GM18867 (cell line): ENCODE results near the gene ELL2.

Experiments
- ATAC-seq: cut with Tn5 transposase; IDR thresholded peaks from one replicate; pipeline ENCODE4 v1.9.1; 2021; ENCODE audit warnings: mild to moderate bottlenecking, moderate library complexity; ENCODE audit not compliant: unreplicated experiment

The ELL2 gene

DNA sequence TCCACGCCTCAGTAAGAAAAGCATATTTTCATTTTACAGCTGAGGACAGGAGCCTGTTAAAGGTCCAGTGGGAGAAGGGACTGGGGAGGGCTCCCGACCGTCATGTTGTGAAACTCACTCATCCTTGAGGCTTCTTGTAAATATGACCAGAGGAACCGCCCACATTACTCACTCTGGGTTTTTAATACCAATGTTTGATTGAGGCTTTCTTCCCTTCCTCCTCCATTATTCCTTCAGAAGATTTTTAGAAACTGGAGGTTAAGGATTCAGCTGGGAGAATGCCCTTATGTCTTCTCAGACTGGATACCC is 77.7 kb downstream of the ELL2 start:
- ATAC-seq, result peak; percentile 31

GRCh38 chr5:95883185-95884016 is 78.2 kb downstream of the ELL2 start:
- peak; percentile 31 for ATAC-seq

- no peak for ATAC-seq
Measured at GRCh38 chr5:95881833-95882232, 79.8 kb downstream of the ELL2 start.

- ATAC-seq, result no peak
Measured at GRCh38 chr5:95880081-95880926, 81.3 kb downstream of the ELL2 start.

- ATAC-seq, result no peak
Measured at GRCh38 chr5:95879661-95880060, 82.0 kb downstream of the ELL2 start.

GRCh38 chr5:95878417-95879323 is 83.0 kb downstream of the ELL2 start:
- ATAC-seq, result peak; percentile 51

DNA sequence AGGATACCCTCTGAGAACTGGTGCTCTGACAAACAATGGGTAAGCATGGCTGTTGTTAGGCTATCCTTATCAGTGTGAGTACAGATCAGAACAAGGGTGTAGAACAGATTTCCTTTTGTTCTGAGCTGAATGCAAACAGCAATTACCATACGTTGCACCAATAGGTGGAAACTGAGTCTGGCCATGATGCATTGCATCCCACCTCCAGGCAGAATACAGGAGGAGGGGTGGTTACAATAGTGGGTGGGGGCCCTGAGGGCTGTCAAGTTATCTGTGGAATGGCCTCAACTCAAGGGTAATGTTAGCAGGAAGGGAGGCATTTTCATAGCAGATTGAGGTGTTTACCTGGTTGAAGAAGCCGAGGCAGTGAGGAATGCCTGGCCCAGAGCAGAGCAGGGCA is 84.9 kb downstream of the ELL2 start:
- no peak for ATAC-seq

DNA sequence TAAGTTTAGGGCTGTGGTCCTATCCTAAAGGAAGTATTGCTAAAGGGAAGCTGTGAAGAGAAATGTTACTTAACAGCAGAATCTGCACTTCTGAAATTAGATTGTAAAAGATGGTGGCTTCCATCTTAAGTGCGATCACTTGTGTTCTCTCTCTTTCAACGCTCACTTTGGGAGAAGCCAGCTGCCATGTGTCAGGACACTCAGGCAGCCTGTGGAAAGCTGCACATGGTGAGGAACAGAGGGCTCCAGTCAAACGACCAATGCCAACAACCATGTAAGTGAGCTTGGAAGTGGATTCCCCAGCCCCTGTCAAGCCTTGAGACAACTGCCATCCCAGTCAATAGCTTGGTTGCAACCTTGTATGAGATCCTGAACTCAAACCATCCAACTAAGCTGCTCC is 87.4 kb downstream of the ELL2 start:
- no peak for ATAC-seq

DNA sequence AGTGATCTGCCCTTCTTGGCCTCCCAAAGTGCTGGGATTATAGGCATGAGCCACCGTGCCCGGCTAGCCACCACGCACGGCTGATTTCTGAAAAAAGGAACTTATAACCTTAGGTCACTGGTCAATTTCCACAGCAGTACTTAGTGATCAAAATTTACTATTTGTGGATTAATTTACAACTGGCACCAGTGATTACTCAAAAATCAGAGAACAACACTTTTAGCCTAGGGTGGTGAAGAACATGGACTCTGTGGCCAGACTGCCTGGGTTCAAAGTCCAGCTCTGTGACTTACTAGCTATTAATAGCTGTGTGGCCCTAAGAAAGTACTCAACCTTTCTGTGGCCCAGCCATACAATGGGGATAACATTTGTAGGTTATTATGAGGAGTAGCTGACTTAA is 88.3 kb downstream of the ELL2 start:
- ATAC-seq, result no peak

DNA sequence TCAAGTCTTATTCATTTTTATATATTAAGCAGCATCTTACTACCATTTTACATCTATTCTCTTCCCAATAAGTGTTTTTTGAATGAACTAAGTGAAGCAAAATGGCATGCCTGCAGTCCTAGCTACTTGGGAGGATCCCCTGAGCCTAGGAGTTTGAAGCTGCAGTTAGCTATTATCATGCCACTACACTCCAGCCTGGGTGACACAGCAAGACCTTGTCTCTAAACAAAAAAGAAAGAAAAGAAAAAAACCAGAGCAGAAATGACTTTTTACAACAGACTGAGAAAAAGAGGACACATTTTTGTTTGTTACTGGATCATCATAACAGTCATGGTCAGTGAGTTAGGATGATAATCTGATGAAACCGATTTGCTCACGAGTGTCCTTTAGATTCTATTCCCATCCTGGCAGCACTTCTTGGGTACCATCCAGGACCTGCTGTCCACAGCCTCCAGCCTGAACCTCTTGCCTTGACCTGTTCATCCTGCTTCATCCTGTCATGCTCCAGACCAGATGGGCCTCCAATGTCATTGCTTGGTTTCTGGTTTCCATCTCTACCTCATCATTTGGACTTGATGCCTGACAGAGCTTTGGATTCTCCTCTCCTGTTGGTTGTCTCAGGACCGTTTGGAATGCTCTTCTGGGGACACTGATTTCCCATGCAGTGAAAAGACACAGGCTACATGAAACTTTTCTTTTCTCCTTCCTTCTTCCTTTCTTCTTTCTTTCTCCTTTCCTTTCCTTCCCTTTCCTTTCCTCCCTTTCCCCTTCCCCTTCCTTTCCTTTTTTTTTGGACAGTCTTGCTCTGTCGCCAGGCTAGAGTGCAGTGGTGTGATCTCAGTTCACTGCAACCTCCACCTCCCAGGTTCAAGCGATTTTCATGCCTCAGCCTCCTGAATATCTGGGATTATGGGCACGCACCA is 89.0 kb downstream of the ELL2 start:
- no peak for ATAC-seq

DNA sequence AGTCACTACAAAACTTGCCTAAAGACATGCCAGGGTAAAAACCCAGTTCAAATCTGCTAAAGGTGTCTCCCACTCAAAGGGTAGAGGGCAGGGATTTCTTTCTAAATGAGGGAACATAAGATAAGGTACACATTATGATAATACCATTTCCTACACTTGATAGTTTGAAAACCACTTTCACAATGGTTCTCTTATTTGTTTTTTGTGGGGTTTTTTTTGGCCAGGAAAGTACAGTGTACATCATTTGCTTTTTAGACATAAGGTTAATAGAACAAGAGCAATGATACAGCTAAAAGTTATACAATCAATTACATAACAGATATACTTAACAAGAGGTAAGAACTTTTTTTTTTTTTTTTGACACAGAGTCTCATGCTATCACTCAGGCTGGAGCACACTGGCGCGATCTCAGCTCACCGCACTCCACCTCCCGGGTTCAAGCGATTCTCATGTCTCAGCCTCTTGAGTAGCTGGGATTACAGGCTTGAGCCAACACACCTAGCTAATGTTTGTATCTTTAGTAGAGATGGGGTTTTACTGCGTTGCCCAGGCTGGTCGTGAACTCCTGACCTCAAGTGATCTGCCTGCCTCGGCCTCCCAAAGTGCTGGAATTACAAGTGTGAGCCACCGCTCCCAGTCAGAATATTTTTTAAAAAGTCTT is 90.4 kb downstream of the ELL2 start:
- ATAC-seq, result no peak

- peak; percentile 63 for ATAC-seq
Measured at GRCh38 chr5:95870105-95870672, 91.5 kb downstream of the ELL2 start.

- ATAC-seq, result peak; percentile 56
Measured at GRCh38 chr5:95869173-95869855, 92.3 kb downstream of the ELL2 start.

DNA sequence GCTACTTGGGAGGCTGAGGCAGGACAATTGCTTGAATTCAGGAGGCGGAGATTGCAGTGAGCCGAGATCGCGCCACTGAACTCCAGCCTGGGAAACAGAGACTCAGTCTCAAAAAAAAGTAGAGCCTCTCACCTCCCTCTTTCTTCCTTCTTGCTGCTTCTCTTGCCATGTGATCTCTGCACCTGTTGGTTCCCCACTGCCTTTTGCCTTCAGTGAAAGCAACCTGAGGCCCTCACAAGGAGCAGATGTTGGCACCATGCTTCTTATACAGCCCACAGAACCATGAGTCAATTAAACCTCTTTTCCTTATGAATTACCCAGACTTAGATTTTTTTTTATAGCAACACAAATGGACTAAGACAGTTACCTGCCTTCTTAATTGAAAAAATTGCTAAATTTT is 93.5 kb downstream of the ELL2 start:
- ATAC-seq, result no peak

- ATAC-seq, result no peak
Measured at GRCh38 chr5:95866435-95867040, 95.1 kb downstream of the ELL2 start.

DNA sequence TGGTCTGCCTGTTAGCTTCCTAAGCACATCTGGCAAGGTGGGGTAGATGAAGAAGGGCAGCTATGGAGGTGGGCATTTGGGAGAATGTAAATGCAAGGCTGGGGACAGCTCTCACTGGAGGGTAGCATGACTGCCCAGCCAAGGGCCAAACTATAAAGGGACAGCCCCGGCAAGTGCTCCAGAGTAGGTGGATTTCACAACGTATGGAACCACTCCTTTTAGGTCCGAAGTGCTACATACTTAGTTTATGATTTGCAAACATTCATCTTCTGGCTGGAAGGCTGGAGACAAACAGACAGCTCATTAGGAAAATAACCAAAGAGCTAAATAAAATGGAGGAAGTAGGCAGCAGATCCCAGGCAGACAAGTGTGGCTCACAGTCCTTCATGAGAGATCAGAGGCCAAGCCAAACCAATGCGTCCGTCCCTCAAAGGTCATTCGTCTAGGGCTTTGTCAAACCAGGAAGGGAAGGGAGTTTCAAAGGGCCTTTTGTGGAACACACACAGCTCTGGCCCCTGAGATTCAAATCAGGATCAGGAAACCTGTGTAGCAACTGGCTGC is 96.6 kb downstream of the ELL2 start:
- ATAC-seq, result no peak

- ATAC-seq, result no peak
Measured at GRCh38 chr5:95864456-95864855, 97.2 kb downstream of the ELL2 start.

DNA sequence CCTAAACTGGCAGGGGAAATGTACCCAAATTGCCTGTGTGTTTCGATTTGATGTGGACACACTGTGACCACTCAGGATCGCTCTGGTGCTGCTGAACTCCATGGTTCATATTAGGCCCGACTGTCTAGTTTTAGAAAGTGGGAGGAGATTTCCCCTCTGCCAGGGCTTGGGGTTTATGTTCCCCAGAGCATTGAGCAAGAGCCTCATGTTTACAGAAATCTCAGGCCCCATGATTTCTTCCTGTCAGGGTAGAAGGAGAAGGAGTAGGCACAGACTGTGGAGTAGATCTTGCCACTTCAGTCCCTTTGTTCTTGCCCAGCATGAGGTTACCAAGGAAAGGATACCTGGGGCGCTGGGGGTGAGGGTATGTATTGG is 98.3 kb downstream of the ELL2 start:
- ATAC-seq, result no peak
